Effector CD4-positive, alpha-beta T cell (primary cell): ENCODE data around the gene GIMAP6.
"Not testable (repeated sequence)": the region's sequence is repeated elsewhere in the genome, so short reads cannot be mapped to it uniquely, and the experiment has no call there.

Source experiments
- DNase-seq: peaks from one replicate; pipeline ENCODE4 v3.0.0-alpha.2; 2020

The GIMAP6 gene

DNA sequence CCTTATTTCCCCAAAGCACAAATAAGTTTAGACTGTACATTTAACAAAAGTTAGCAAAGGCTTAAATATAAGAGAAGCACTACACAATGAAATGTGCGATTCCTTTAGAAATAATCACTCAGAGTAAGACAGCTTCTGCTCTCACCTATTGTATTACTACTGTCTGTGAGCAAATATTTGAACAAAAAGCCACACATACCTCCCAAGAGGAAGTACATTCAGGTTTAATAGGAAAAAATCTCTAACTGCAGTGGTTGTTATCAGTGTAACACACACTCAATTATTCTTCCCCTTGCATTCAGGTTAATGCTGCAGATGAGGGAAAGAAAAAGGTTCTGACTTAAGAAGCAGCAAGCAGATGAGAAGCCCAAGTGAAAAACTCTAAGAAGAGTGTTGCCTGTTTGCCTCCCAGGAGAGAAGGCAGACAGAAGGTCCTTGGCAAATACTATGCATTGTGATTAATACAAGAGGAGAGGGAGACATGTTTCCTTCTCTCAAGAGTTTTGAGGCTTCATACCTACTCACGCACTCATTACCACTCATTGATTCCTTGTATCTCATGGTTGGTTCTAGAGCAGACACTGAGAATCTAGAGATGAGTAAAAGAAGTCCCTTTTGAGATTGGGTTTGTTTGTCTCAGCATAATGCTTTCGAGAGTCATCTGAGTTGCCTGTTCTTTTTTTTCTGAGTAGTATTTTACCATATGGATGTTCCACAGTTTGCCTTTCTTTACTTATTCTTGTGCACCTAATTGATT lies 51.4 kb downstream of the GIMAP6 start:
- DNase-seq: no peak

DNA sequence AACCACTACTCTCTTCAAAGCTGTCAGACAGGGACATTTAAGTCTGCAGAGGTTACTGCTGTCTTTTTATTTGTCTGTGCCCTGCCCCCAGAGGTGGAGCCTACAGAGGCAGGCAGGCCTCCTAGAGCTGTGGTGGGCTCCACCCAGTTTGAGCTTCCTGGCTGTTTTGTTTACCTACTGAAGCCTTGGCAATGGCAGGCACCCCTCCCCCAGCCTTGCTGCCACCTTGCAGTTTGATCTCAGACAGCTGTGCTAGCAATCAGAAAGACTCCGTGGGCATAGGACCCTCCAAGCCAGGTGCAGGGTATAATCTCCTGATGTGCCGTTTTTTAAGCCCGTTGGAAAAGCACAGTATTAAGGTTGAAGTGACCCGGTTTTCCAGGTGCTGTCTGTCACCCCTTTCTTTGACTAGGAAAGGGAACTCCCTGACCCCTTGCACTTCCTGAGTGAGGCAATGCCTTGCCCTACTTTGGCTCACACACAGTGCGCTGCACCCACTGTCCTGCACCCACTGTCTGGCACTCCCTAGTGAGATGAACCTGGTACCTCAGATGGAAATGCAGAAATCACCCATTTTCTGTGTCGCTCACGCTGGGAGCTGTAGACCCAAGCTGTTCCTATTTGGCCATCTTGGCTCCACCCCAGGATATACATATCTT lies 52.1 kb downstream of the GIMAP6 start:
- DNase-seq: not testable (repeated sequence)
